Measurements from ENCODE around the gene MYCBP2. TPM values are rescaled to one million over a fixed set of nuclear protein-coding genes. Genes with fewer than 3 reads are reported as not detected.
A peak's percentile ranks its signal among the peaks of the same experiment; 100 is the strongest.

The MYCBP2 gene
- total RNA-seq, 1 donor from 2014 or later, result 75.4 TPM

- no peaks in the 10 kb centered on the region for H3K36me3 Mint-ChIP-seq (ENCODE audit: low read depth)
- no peaks in the 10 kb centered on the region for H3K27me3 Mint-ChIP-seq (ENCODE audit: low read depth)
- no peak for DNase-seq (ENCODE audit: low read depth, low spot score)
- TF ChIP-seq CTCF (conservative IDR thresholded peaks at IDR 0.05), result no peak
- H3K27ac Mint-ChIP-seq (ENCODE audit: unreplicated experiment), result no peak overlapping the region
- H3K9me3 Mint-ChIP-seq, result peaks cover 7% of the 10 kb centered on the region
- peaks cover 4% of the 10 kb centered on the region for H3K4me1 Mint-ChIP-seq
- no peak overlapping the region for H3K4me3 Mint-ChIP-seq
Measured at GRCh38 chr13:77033717-77034302, 293.1 kb downstream of the MYCBP2 start.

- Mint-ChIP-seq H3K27me3 (ENCODE audit: low read depth) (no peaks in the 10 kb centered on the region), H3K4me3 (peak overlapping the region; percentile 6), H3K4me1 (peaks cover 21% of the 10 kb centered on the region), H3K9me3 (peaks cover 7% of the 10 kb centered on the region), H3K36me3 (ENCODE audit: low read depth) (peaks cover 3% of the 10 kb centered on the region), H3K27ac (ENCODE audit: unreplicated experiment) (no peak overlapping the region)
- no peak for DNase-seq (ENCODE audit: low read depth, low spot score)
- no peak for TF ChIP-seq CTCF (conservative IDR thresholded peaks at IDR 0.05)
Measured at GRCh38 chr13:77031656-77032243, 295.1 kb downstream of the MYCBP2 start.

DNA sequence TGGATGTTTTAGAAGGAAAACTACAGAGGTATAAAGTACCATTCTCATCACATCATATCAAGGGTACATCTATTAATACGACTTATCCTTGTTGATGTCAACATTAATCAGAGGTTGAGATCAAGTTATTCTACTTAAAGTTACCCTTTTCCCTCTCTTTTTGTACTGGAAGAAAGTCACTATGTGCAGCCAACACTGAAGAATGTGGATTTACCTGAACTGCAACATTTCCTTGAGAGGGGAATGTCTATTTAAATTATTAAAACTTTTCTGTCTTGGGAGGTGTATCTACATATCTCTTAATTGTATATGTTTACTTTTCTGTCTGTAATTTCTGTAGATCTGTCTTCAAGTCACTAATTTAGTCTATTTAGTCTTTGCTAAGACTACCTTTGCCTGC, 297.5 kb downstream of the MYCBP2 start:
- H3K4me3 Mint-ChIP-seq, result peak overlapping the region; percentile 54

GRCh38 chr13:77028202-77028601, 298.7 kb downstream of the MYCBP2 start:
- Mint-ChIP-seq H3K27me3 (ENCODE audit: low read depth) (no peaks in the 10 kb centered on the region), H3K27ac (ENCODE audit: unreplicated experiment) (no peak overlapping the region), H3K36me3 (ENCODE audit: low read depth) (peaks cover 3% of the 10 kb centered on the region), H3K4me1 (peaks cover 53% of the 10 kb centered on the region), H3K4me3 (peak overlapping the region; percentile 98), H3K9me3 (no peaks in the 10 kb centered on the region)
- DNase-seq (ENCODE audit: low read depth, low spot score), result no peak
- no peak for TF ChIP-seq CTCF (conservative IDR thresholded peaks at IDR 0.05)

More for the DNA sequence above, 297.5 kb downstream of the MYCBP2 start:
- no peak overlapping the region for H3K27ac Mint-ChIP-seq (ENCODE audit: unreplicated experiment)
- DNase-seq (ENCODE audit: low read depth, low spot score), result no peak
- peaks cover 40% of the 10 kb centered on the region for H3K4me1 Mint-ChIP-seq
- TF ChIP-seq CTCF (conservative IDR thresholded peaks at IDR 0.05), result no peak
- H3K36me3 Mint-ChIP-seq (ENCODE audit: low read depth), result peaks cover 3% of the 10 kb centered on the region
- H3K27me3 Mint-ChIP-seq (ENCODE audit: low read depth), result no peaks in the 10 kb centered on the region
- H3K9me3 Mint-ChIP-seq, result peaks cover 4% of the 10 kb centered on the region

DNA sequence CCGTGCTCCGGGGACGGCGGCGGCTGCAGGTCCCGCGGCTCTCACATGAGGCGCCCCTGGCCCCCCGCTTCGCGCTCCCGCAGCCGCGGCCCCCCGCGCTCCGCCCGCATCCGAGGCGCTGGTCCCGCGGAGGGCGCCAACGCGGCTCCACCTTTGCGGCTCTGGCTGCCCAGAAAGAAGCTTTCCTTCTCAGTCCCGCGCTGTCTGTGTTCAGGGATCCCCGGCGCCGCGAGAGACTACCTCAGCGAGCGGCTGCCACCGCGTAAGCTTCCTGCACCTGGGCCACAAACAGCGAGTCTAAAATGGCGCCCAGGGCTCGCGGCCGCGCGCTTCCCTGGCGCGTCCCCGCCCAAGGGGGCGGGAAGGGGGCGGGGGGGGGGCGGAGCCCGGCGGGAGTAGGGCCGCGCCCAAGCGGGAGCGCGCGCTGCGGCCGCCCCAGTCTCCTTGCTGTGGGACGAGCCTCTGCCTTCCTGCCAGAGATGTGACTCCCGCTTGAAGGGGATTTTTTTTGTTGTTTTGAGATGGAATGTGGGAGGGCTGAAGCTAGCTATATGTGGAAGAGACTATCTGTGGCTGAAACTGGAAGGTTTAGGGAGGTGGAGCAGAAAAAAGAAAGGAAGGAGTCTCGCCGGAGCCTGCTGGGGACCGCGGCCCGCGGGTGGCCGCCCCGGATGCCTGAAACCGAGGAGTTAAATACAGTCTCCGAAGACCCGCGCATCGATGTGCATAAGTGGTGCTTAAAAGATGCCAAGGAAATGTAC, 299.9 kb downstream of the MYCBP2 start, which contains the start of gene FBXL3:
TSS of gene FBXL3 (minus strand) at position 299 of the 761 bp plus-strand sequence. CDS start 5,299 bp downstream, outside the sequence.
- no peaks in the 10 kb centered on the region for H3K27me3 Mint-ChIP-seq (ENCODE audit: low read depth)

More for the DNA sequence above, 299.9 kb downstream of the MYCBP2 start, which contains the start of gene FBXL3:
- Mint-ChIP-seq H3K27ac (ENCODE audit: unreplicated experiment) (peak within 1 kb of the TSS; percentile 99), H3K4me1 (peaks cover 63% of the 10 kb centered on the region), H3K9me3 (no peaks in the 10 kb centered on the region), H3K36me3 (ENCODE audit: low read depth) (peaks cover 3% of the 10 kb centered on the region), H3K4me3 (peak within 1 kb of the TSS; percentile 98)
- peak; percentile 65 for DNase-seq (ENCODE audit: low read depth, low spot score)
- TF ChIP-seq CTCF (conservative IDR thresholded peaks at IDR 0.05), result no peak
